HG03095 (cell line): ENCODE results near the gene TWNK.
A peak's percentile ranks its signal among the peaks of the same experiment; 100 is the strongest.
"Not testable (repeated sequence)": the region's sequence is repeated elsewhere in the genome, so short reads cannot be mapped to it uniquely, and the experiment has no call there.

Source experiments
- ATAC-seq: cut with Tn5 transposase; IDR thresholded peaks from one replicate; pipeline ENCODE4 v1.9.1; 2021; ENCODE audit warnings: moderate library complexity; ENCODE audit not compliant: unreplicated experiment

Gene TWNK

GRCh38 chr10:101029520-101030295 is 42.4 kb downstream of the TWNK start:
- no peak for ATAC-seq

GRCh38 chr10:101030496-101031127 is 43.3 kb downstream of the TWNK start:
- no peak for ATAC-seq

- ATAC-seq = peak; percentile 91
Measured at GRCh38 chr10:101031128-101031795, 43.9 kb downstream of the TWNK start, which contains the start of the genes PDZD7 and SFXN3. TSS of gene PDZD7 (minus strand) at chr10:101031129. CDS start at chr10:101030219, 910 bp downstream. TSS of gene SFXN3 (plus strand) at chr10:101031234. CDS start at chr10:101034695, 3,461 bp downstream.

- ATAC-seq = no peak
Measured at GRCh38 chr10:101031796-101032636, 44.7 kb downstream of the TWNK start.

GRCh38 chr10:101032637-101033224 is 45.4 kb downstream of the TWNK start:
- no peak for ATAC-seq

GRCh38 chr10:101033276-101033675 is 45.9 kb downstream of the TWNK start:
- ATAC-seq = no peak

- not testable (repeated sequence) for ATAC-seq
Measured at GRCh38 chr10:101034404-101034803, 47.1 kb downstream of the TWNK start.

- ATAC-seq = no peak
Measured at GRCh38 chr10:101035314-101035713, 48.0 kb downstream of the TWNK start.

GRCh38 chr10:101035916-101036702 is 48.8 kb downstream of the TWNK start:
- no peak for ATAC-seq

GRCh38 chr10:101036726-101037125 is 49.4 kb downstream of the TWNK start:
- ATAC-seq = no peak

- no peak for ATAC-seq
Measured at GRCh38 chr10:101038484-101038883, 51.1 kb downstream of the TWNK start.

- no peak for ATAC-seq
Measured at GRCh38 chr10:101040061-101040460, 52.7 kb downstream of the TWNK start.

GRCh38 chr10:101040851-101041250 is 53.5 kb downstream of the TWNK start:
- ATAC-seq = no peak

GRCh38 chr10:101041252-101041761 is 54.0 kb downstream of the TWNK start:
- no peak for ATAC-seq

- ATAC-seq = no peak
Measured at GRCh38 chr10:101042118-101042517, 54.8 kb downstream of the TWNK start.

- ATAC-seq = peak; percentile 97
Measured at GRCh38 chr10:101042667-101043362, 55.5 kb downstream of the TWNK start.

GRCh38 chr10:101043363-101043707 is 56.0 kb downstream of the TWNK start:
- ATAC-seq = no peak
